ENCODE results near the gene SOHLH1. TPM values are rescaled to one million over a fixed set of nuclear protein-coding genes. Genes with fewer than 3 reads are reported as not detected.

Gene SOHLH1, protein sequence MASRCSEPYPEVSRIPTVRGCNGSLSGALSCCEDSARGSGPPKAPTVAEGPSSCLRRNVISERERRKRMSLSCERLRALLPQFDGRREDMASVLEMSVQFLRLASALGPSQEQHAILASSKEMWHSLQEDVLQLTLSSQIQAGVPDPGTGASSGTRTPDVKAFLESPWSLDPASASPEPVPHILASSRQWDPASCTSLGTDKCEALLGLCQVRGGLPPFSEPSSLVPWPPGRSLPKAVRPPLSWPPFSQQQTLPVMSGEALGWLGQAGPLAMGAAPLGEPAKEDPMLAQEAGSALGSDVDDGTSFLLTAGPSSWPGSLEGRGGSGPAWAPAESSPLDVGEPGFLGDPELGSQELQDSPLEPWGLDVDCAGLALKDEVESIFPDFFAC
- total RNA-seq (2021) (not detected in 3 replicates), Bru-seq, nascent RNA (not detected)
- long read RNA-seq, experiment 1 = 0 reads
- long read RNA-seq, experiment 2 = 0 reads
- long read RNA-seq, experiment 3 = 0 reads

DNA sequence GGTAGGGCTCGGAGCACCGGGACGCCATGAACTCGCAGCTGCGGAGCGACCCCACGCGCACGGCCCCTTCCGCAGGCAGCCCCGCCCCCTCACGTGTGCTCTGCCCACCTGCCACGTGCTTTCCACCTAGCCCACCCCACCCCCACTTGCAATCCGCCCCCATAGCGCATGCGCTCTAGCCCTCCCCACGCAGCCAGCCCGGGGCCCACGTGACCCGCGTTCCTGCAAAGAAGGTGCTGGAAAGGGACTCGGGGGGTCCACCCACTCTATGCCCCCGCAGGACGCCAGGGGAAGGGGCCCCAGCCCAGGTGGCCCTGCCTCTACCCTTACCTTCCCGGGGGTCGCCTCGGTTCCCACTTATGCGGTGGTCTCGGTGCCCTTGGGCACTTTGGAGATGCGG is at the start of gene SOHLH1:
Gene SOHLH1, minus strand, starts transcription at position 42 of the 400 bp plus-strand sequence. Its CDS starts 14 bp downstream, at position 28.
- CTCF ChIA-PET = no interaction called here
- POLR2A ChIA-PET = interaction anchor here (0.8 kb wide), 1 partner anchor 15 kb away, joined by 3 read pairs; no protein-coding TSS in a partner anchor
- Mint-ChIP-seq H3K27ac (no peak within 1 kb of the TSS), H3K9me3 (no peaks in the 10 kb centered on the region), H3K4me3 (no peak within 1 kb of the TSS), H3K36me3 (no peaks in the 10 kb centered on the region), H3K4me1 (peaks cover 2% of the 10 kb centered on the region; the same call in 1 of the 2 replicates), H3K27me3 (ENCODE audit: low read depth) (no peaks in the 10 kb centered on the region; the same call in 1 of the 2 replicates)
- no peak for DNase-seq (ENCODE audit: low spot score)
- ATAC-seq = no peak
- TF ChIP-seq MYBL2 (CRISPR knock-in tag; IDR thresholded peaks at IDR 0.05) = no peak
- TF ChIP-seq E2F1 (CRISPR knock-in tag; IDR thresholded peaks at IDR 0.05) = no peak
- TF ChIP-seq PREB (CRISPR knock-in tag; IDR thresholded peaks at IDR 0.05; ENCODE audit: borderline replicate concordance) = no peak
- TF ChIP-seq STAT6 (CRISPR knock-in tag; conservative IDR thresholded peaks at IDR 0.05; ENCODE audit: low read depth) = no peak
- no peak for TF ChIP-seq OVOL2 (CRISPR knock-in tag; IDR thresholded peaks at IDR 0.05; ENCODE audit: borderline replicate concordance)
- TF ChIP-seq MXD4 (CRISPR knock-in tag; IDR thresholded peaks at IDR 0.05; ENCODE audit: borderline replicate concordance) = no peak
- no peak for TF ChIP-seq ARID4B (CRISPR knock-in tag; IDR thresholded peaks at IDR 0.05; ENCODE audit: borderline replicate concordance)

DNA sequence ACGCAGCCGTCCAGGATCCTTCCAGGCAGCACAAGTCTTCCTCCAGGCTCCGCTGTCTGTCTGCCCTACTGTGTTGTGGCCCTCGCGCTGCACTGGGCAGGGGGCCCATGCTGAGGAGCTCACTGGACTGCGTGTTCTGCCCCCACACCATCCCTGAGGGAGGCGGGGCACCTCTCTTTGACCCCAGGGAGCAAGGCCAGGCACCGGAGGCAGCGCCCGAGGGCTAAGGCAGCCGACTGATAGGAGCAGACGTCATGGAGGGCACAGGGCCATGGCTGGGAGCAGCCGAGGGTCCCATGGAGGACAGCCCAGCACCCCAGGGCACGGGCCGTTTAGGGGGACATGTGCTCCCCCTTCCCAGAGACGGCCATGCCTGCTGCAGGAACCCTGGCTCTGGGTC is 49.4 kb upstream of the SOHLH1 start:
- no peak overlapping the region for H3K27ac Mint-ChIP-seq

More for the DNA sequence above, 49.4 kb upstream of the SOHLH1 start:
- no peaks in the 10 kb centered on the region for H3K4me1 Mint-ChIP-seq
- CTCF ChIA-PET = no interaction called here
- no peaks in the 10 kb centered on the region for H3K36me3 Mint-ChIP-seq
- POLR2A ChIA-PET = no interaction called here
- no peak for DNase-seq (ENCODE audit: low spot score)
- ATAC-seq = no peak
- peaks cover 4% of the 10 kb centered on the region; the same call in 1 of the 2 replicates for H3K9me3 Mint-ChIP-seq
- TF ChIP-seq ZNF671 (CRISPR knock-in tag; IDR thresholded peaks at IDR 0.05) (no peak), PREB (CRISPR knock-in tag; IDR thresholded peaks at IDR 0.05; ENCODE audit: borderline replicate concordance) (no peak), PRRX2 (CRISPR knock-in tag; IDR thresholded peaks at IDR 0.05) (no peak), ZNF423 (CRISPR knock-in tag; IDR thresholded peaks at IDR 0.05) (no peak), RORB (CRISPR knock-in tag; IDR thresholded peaks at IDR 0.05) (no peak), GABPB1 (CRISPR knock-in tag; IDR thresholded peaks at IDR 0.05) (no peak), ZBTB43 (CRISPR knock-in tag; IDR thresholded peaks at IDR 0.05) (no peak), TEAD4 (CRISPR knock-in tag; IDR thresholded peaks at IDR 0.05) (no peak), FOXJ3 (CRISPR knock-in tag; IDR thresholded peaks at IDR 0.05; ENCODE audit: borderline replicate concordance) (no peak)
- TF ChIP-seq, protein P1, sequence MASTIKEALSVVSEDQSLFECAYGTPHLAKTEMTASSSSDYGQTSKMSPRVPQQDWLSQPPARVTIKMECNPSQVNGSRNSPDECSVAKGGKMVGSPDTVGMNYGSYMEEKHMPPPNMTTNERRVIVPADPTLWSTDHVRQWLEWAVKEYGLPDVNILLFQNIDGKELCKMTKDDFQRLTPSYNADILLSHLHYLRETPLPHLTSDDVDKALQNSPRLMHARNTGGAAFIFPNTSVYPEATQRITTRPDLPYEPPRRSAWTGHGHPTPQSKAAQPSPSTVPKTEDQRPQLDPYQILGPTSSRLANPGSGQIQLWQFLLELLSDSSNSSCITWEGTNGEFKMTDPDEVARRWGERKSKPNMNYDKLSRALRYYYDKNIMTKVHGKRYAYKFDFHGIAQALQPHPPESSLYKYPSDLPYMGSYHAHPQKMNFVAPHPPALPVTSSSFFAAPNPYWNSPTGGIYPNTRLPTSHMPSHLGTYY (CRISPR knock-in tag; IDR thresholded peaks at IDR 0.05) = no peak
- H3K27me3 Mint-ChIP-seq (ENCODE audit: low read depth) = no peaks in the 10 kb centered on the region
- H3K4me3 Mint-ChIP-seq = no peak overlapping the region

Measured in WTC11 (cell line).